H1 (cell line): Measurements from ENCODE around the gene SNRPA1.

Experiments
- ATF3 ChIP-seq: IDR thresholded peaks from 2 replicates; pipeline ENCODE4 v1.6.1; 2011; ENCODE audit warnings: low read depth, mild to moderate bottlenecking, low read length; ENCODE audit not compliant: insufficient read depth
- BRCA1 ChIP-seq: IDR thresholded peaks from 2 replicates; pipeline ENCODE4 v1.6.1; 2012; ENCODE audit warnings: low read depth, low read length, improper control_type of control experiment
- TAF1 ChIP-seq: IDR thresholded peaks from 2 replicates; pipeline ENCODE4 v1.6.1; 2011; ENCODE audit warnings: mild to moderate bottlenecking, low read depth, low read length
- YY1 ChIP-seq: IDR thresholded peaks from 2 replicates; pipeline ENCODE4 v1.6.1; 2011; ENCODE audit warnings: low read depth, mild to moderate bottlenecking, low read length
- TF ChIP-seq, protein P1 (sequence below), 3 experiments: IDR thresholded peaks; 1 replicate in 2 of 3; 2 replicates in 1 of 3; pipeline versions ENCODE4 v1.5.1 to v1.6.1; 2011; ENCODE audit warnings: low read length in 3 of 3, mild to moderate bottlenecking in 3 of 3, inconsistent platforms in 2 of 3, low read depth in 1 of 3, moderate library complexity in 1 of 3; ENCODE audit not compliant: insufficient read depth in 1 of 3; ENCODE audit errors: control extremely low read depth in 1 of 3

DNA sequence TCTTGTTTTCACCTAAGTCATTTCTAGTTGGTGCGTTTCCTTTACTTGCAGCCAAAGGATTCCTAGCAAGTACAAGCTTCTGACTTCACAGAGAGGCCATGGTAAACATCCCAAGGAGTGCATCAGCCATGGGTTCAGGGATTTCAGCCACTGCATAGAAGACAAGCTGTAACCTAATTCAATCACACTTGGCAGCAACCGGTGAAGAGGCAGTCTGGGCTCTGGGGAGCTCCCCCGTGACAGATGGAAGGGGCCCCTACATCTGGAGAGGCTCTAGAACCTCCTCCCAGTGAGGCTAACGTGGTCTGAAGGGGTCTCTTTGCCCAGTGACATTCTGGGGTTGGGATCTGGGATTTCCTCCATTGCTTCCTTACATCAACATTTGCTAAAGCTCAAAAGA is 8.4 kb upstream of the SNRPA1 start:
- TF ChIP-seq ATF3 = no peak
- TF ChIP-seq, protein P1, sequence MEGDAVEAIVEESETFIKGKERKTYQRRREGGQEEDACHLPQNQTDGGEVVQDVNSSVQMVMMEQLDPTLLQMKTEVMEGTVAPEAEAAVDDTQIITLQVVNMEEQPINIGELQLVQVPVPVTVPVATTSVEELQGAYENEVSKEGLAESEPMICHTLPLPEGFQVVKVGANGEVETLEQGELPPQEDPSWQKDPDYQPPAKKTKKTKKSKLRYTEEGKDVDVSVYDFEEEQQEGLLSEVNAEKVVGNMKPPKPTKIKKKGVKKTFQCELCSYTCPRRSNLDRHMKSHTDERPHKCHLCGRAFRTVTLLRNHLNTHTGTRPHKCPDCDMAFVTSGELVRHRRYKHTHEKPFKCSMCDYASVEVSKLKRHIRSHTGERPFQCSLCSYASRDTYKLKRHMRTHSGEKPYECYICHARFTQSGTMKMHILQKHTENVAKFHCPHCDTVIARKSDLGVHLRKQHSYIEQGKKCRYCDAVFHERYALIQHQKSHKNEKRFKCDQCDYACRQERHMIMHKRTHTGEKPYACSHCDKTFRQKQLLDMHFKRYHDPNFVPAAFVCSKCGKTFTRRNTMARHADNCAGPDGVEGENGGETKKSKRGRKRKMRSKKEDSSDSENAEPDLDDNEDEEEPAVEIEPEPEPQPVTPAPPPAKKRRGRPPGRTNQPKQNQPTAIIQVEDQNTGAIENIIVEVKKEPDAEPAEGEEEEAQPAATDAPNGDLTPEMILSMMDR (IDR thresholded peaks at IDR 0.05; ENCODE audit: control extremely low read depth in 1 of 3, insufficient read depth in 1 of 3, low read depth in 1 of 3, low read length in 3 of 3) = no peak
- TF ChIP-seq TAF1 = no peak
- TF ChIP-seq YY1 = no peak
- no peak for TF ChIP-seq BRCA1
